Transverse colon (tissue), 3 donors: ENCODE results near the gene CNTN5.

Experiments used
- EP300 ChIP-seq: sonication (generic); formaldehyde crosslinking; IDR thresholded peaks from one replicate; pipeline ENCODE4 v1.6.1; 2017; ENCODE audit warnings: antibody characterized with exemption, low read depth
- TF ChIP-seq, protein P1 (sequence below), 5 experiments: fragments of 200-600 bp in 3 of 5; fragments of 450-650 bp in 2 of 5; sonication (generic) in 3 of 5; IDR thresholded peaks; 1 replicate in 2 of 5; 2 replicates in 3 of 5; pipeline ENCODE4 v1.5.1; 2016 to 2017; ENCODE audit warnings: antibody characterized with exemption in 5 of 5, inconsistent platforms in 3 of 5, mild to moderate bottlenecking in 2 of 5, moderate library complexity in 1 of 5

DNA sequence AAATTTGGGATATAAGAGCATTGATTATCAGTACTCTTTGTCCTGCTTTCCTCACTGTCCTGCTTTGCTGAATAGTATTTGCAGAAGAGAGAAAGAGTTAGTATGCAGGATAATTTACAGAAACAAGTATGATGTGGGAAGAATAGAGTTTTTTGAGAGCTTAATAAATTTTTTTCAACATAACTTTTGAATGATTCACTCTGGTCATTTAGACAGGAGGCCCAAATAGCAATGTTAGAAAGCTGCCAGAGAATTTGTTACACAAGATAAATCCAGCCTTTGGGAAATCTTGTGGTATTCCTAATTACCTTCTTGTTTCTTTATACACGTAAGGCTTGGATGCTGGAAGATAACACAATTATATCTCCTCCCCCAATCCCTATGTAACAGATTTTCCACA is 484.6 kb downstream of the CNTN5 start:
- no peak for TF ChIP-seq EP300
- TF ChIP-seq, protein P1, sequence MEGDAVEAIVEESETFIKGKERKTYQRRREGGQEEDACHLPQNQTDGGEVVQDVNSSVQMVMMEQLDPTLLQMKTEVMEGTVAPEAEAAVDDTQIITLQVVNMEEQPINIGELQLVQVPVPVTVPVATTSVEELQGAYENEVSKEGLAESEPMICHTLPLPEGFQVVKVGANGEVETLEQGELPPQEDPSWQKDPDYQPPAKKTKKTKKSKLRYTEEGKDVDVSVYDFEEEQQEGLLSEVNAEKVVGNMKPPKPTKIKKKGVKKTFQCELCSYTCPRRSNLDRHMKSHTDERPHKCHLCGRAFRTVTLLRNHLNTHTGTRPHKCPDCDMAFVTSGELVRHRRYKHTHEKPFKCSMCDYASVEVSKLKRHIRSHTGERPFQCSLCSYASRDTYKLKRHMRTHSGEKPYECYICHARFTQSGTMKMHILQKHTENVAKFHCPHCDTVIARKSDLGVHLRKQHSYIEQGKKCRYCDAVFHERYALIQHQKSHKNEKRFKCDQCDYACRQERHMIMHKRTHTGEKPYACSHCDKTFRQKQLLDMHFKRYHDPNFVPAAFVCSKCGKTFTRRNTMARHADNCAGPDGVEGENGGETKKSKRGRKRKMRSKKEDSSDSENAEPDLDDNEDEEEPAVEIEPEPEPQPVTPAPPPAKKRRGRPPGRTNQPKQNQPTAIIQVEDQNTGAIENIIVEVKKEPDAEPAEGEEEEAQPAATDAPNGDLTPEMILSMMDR (IDR thresholded peaks at IDR 0.05), result no peak
